AG09309 (cell line): Measurements from ENCODE around the gene NR3C1.

Experiments
- DNase-seq: peaks from one replicate; pipeline ENCODE4 v3.0.0-alpha.2; 2010; ENCODE audit warnings: low read depth
- H3K4me3 ChIP-seq: 2 replicates; pipeline ENCODE4 v1.5.1; 2011; ENCODE audit warnings: mild to moderate bottlenecking, low read depth, low read length, moderate library complexity; ENCODE audit not compliant: control insufficient read depth
- TF ChIP-seq, protein P1 (sequence below): IDR thresholded peaks from 2 replicates; pipeline ENCODE4 v1.5.1; 2011; ENCODE audit warnings: mild to moderate bottlenecking, low read depth, low read length, inconsistent platforms; ENCODE audit not compliant: insufficient read depth, control insufficient read depth; ENCODE audit errors: missing control alignments

NR3C1 gene

DNA sequence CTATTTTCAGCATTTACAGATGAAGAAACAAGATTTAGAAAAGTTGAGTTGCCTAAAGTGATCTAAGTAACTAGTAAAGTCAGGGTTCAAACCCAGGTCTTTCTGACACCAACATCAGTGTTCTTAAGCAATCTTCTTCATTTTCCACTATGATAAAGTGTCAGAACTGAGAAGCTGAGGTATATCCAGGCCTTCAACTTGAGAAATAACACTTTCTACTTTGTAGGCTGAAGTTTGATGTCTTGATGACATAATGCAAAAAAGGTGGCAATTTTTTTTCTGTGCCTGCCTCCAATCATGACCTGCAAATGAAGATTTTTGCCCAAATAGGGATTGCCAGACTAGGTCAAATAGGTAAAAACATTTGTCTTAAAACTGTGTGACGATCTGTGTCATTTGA is 81.3 kb downstream of the NR3C1 start:
- no peak overlapping the region for H3K4me3 ChIP-seq
- DNase-seq = no peak
- TF ChIP-seq, protein P1, sequence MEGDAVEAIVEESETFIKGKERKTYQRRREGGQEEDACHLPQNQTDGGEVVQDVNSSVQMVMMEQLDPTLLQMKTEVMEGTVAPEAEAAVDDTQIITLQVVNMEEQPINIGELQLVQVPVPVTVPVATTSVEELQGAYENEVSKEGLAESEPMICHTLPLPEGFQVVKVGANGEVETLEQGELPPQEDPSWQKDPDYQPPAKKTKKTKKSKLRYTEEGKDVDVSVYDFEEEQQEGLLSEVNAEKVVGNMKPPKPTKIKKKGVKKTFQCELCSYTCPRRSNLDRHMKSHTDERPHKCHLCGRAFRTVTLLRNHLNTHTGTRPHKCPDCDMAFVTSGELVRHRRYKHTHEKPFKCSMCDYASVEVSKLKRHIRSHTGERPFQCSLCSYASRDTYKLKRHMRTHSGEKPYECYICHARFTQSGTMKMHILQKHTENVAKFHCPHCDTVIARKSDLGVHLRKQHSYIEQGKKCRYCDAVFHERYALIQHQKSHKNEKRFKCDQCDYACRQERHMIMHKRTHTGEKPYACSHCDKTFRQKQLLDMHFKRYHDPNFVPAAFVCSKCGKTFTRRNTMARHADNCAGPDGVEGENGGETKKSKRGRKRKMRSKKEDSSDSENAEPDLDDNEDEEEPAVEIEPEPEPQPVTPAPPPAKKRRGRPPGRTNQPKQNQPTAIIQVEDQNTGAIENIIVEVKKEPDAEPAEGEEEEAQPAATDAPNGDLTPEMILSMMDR = no peak

DNA sequence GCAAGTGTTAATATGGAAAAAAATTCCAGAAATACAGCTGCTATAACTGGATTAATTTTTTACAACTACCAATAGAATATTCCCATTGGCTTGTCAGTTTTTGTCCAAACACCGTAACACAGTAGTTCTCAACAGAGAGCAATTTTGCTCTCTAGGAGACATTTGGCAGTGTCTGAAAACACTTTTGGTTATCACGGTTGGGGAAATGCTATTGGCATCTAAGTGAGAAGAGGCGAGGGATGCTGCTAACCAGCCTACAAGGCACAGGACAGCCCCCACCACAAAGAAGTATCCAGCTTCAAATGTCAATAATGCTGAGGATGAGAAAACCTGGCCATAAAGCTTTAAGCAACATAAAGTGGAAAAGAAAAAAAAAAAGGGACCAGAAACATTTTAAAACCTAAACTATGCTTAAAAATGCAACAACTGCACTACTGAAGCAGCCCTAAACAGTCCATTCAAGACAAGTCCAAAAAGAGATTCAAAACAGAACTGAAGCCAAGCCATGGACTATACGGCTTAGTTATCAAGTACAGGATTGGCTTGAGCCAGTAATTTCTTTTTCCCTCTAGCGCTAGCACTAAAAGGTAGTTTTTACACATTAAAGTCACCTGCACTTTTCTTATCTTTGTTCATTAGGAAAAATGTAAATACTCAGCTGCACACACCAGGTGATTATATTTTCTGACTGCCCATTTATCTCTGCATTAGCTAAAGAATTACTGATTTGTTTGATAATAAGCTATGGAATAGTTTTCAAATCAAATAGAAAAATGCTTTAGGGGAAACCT is 83.9 kb downstream of the NR3C1 start:
- TF ChIP-seq, protein P1 = no peak
- no peak for DNase-seq
- H3K4me3 ChIP-seq = no peak overlapping the region

DNA sequence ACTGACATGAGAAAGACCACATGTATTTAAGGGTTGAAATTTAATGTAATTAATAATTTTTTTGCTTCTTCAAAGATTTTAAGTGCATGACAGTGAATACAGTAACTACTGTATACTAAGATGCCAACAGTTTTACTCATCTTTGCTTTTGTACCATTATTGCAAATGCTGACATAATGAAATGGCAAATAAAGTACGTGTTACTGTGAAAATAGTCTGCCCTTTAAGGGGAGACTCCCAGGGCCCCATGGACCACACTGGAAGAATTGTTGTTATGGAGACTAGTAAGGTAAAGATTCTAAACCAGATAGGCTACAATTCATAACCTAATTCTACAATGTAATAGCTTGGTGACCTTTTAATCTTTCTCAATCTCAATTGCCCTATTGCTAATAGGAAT is 84.7 kb downstream of the NR3C1 start:
- DNase-seq = no peak
- no peak overlapping the region for H3K4me3 ChIP-seq
- TF ChIP-seq, protein P1 = no peak

DNA sequence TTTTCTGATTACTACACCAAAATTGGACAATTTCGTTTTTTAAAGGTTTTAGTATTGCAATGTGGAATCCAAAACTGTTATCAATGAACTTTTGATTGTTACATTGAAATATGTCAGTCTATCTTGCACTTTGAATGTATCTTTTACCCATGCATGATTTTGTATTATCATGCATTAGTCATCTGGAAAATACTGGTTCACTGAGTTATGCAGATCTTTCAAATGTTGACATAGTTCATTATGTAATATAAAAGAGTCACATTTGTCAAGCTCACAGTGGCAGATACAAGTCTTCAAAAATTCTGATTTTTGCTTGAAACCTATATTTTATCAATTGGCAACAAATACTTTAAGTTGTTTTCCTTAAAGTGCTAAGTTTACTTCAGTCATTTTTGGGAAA is 85.2 kb downstream of the NR3C1 start:
- H3K4me3 ChIP-seq = no peak overlapping the region
- TF ChIP-seq, protein P1 = no peak
- DNase-seq = no peak

DNA sequence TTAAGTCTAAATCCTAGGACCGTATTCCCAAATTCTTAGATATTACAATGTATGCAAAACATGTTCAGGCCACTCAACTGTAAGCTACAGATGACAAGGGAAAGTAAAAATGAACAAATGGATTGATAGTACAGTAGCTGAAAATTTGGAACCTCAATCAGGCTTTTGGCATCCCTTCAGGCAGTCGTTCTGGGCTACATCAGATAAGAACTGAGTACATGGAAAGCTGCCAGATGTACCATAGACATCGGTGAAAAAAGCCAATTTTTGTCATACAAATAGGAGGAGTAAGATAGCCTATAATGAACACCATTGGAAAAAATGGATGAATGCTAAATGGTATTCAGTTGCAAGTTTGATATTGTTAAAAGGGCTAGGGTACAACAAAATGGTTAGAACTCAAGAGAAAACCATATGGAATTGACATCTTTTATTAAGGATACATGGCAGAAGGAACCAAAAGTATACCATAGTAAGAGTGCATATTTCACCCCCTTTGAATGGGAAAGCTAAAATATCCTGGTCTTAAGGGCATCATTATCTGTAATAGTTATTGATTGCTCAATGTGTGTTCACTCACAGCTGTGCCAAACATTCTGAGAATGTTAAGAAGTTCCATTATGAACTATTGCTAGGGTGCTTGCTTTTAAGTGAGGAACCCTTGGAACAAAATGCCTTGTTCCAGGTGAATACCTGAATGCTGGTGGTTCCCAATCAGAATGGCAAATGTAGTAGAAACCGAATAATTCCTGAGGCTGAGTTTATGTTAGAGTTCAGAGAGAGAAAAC is 86.4 kb downstream of the NR3C1 start:
- no peak for DNase-seq
- TF ChIP-seq, protein P1 = no peak
- H3K4me3 ChIP-seq = no peak overlapping the region

DNA sequence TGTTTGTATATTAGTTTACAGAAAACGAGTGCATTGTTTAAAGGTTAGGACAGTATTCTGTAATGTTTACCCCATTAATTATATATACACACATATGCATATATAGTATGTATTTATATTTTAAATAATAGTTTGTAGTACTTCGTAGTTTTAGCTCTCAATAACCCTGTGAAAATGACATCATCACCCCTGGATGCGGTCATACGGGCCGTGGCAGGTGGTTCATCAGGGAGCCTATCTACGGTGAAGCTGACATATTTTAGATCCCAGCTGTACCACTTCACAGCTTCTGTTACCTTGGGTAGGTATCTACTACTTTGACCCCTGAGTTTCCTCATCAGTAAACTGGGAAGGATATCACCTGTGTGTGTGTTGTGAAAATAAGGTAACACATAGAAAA is 87.1 kb downstream of the NR3C1 start:
- H3K4me3 ChIP-seq = no peak overlapping the region
- TF ChIP-seq, protein P1 = no peak
- no peak for DNase-seq
